Chondrocyte (in vitro differentiated cells): Measurements from ENCODE around the gene CFAP119. TPM values are rescaled to one million over a fixed set of nuclear protein-coding genes. Genes with fewer than 3 reads are reported as not detected.

ENCODE experiments used
- DNase-seq: peaks from one replicate; pipeline ENCODE4 v3.0.0; 2021; ENCODE audit warnings: mixed read lengths, low spot score
- H3K27ac Mint-ChIP-seq: one replicate; pipeline ENCODE4 v1.8.0; 2021; ENCODE audit warnings: mild to moderate bottlenecking, moderate library complexity, mixed read lengths; ENCODE audit not compliant: unreplicated experiment
- H3K27me3 Mint-ChIP-seq: 2 replicates; pipeline ENCODE4 v1.8.0; 2021; ENCODE audit warnings: low read depth, mixed read lengths
- H3K36me3 Mint-ChIP-seq: 2 replicates; pipeline ENCODE4 v1.8.0; 2021; ENCODE audit warnings: low read depth, mixed read lengths
- H3K4me1 Mint-ChIP-seq: 2 replicates; pipeline ENCODE4 v1.8.0; 2021; ENCODE audit warnings: low read depth, mild to moderate bottlenecking, mixed read lengths
- H3K4me3 Mint-ChIP-seq: one replicate; pipeline ENCODE4 v1.8.0; 2021; ENCODE audit warnings: mild to moderate bottlenecking, moderate library complexity, mixed read lengths; ENCODE audit not compliant: unreplicated experiment
- H3K9me3 Mint-ChIP-seq: 2 replicates; pipeline ENCODE4 v1.8.0; 2021; ENCODE audit warnings: low read depth, mixed read lengths
- CTCF ChIP-seq: fragments of 200-600 bp; sonication (generic); IDR thresholded peaks from 2 replicates; pipeline ENCODE4 v1.5.0; 2021; ENCODE audit warnings: antibody characterized with exemption, mild to moderate bottlenecking, moderate library complexity
- total RNA-seq: library from RNA; stranded (reverse); gene quantifications from 3 replicates; pipeline ENCODE4 v1.2.1, GENCODE V29; 2021

CFAP119 gene
- total RNA-seq, 1 donor from 2014 or later = 6.3 TPM

- Mint-ChIP-seq H3K36me3 (peaks cover 46% of the 10 kb centered on the region), H3K4me1 (no peaks in the 10 kb centered on the region), H3K27ac (no peak overlapping the region), H3K9me3 (no peaks in the 10 kb centered on the region), H3K27me3 (no peaks in the 10 kb centered on the region), H3K4me3 (no peak overlapping the region)
- no peak for TF ChIP-seq CTCF
- peak; percentile 13 for DNase-seq
Measured at GRCh38 chr16:30725418-30725792, 36.5 kb downstream of the CFAP119 start.

- peak; percentile 64 for DNase-seq
- no peak for TF ChIP-seq CTCF
- Mint-ChIP-seq H3K27me3 (no peaks in the 10 kb centered on the region), H3K27ac (no peak overlapping the region), H3K4me1 (no peaks in the 10 kb centered on the region), H3K9me3 (no peaks in the 10 kb centered on the region), H3K4me3 (no peak overlapping the region), H3K36me3 (peaks cover 52% of the 10 kb centered on the region)
Measured at GRCh38 chr16:30724641-30725417, 37.0 kb downstream of the CFAP119 start.

- H3K27ac Mint-ChIP-seq = no peak overlapping the region
- no peaks in the 10 kb centered on the region for H3K4me1 Mint-ChIP-seq
- no peak overlapping the region for H3K4me3 Mint-ChIP-seq
- no peak for TF ChIP-seq CTCF
- H3K9me3 Mint-ChIP-seq = no peaks in the 10 kb centered on the region
- DNase-seq = peak; percentile 72
- peaks cover 47% of the 10 kb centered on the region for H3K36me3 Mint-ChIP-seq
- H3K27me3 Mint-ChIP-seq = no peaks in the 10 kb centered on the region
Measured at GRCh38 chr16:30723725-30724355, 38.0 kb downstream of the CFAP119 start.

- peak; percentile 61 for DNase-seq
- TF ChIP-seq CTCF = no peak
- no peaks in the 10 kb centered on the region for H3K27me3 Mint-ChIP-seq
- H3K4me1 Mint-ChIP-seq = no peaks in the 10 kb centered on the region
- H3K4me3 Mint-ChIP-seq = no peak overlapping the region
- peaks cover 44% of the 10 kb centered on the region for H3K36me3 Mint-ChIP-seq
- H3K9me3 Mint-ChIP-seq = no peaks in the 10 kb centered on the region
- H3K27ac Mint-ChIP-seq = no peak overlapping the region
Measured at GRCh38 chr16:30722916-30723315, 38.9 kb downstream of the CFAP119 start.

GRCh38 chr16:30722443-30722842 lies 39.4 kb downstream of the CFAP119 start:
- Mint-ChIP-seq H3K27me3 (no peaks in the 10 kb centered on the region), H3K27ac (peak overlapping the region; percentile 43), H3K4me3 (no peak overlapping the region), H3K9me3 (no peaks in the 10 kb centered on the region), H3K4me1 (no peaks in the 10 kb centered on the region), H3K36me3 (peaks cover 43% of the 10 kb centered on the region)
- DNase-seq = peak; percentile 62
- TF ChIP-seq CTCF = peak; percentile 31
